Stimulated activated CD4-positive, alpha-beta T cell treated with anti-CD3 and anti-CD28 coated beads, Interleukin-1b, Interleukin-23, amount 100 ng/mL, for 4 hours (primary cell): ENCODE results near the gene IL20.

Experiments
- DNase-seq, 2 donors: peaks; one replicate each; pipeline ENCODE4 v3.0.0-alpha.2; 2020; ENCODE audit warnings: low read depth in 2 of 2

Gene IL20

GRCh38 chr1:206878456-206878855 is 13.0 kb downstream of the IL20 start:
- no peak for DNase-seq

GRCh38 chr1:206880314-206880713 is 14.9 kb downstream of the IL20 start:
- DNase-seq = no peak

GRCh38 chr1:206882555-206882954 is 17.1 kb downstream of the IL20 start:
- DNase-seq = no peak

GRCh38 chr1:206883160-206883559 is 17.7 kb downstream of the IL20 start:
- DNase-seq = no peak

- DNase-seq = no peak
Measured at GRCh38 chr1:206883876-206884275, 18.5 kb downstream of the IL20 start.

- DNase-seq = no peak
Measured at GRCh38 chr1:206885341-206886060, 20.1 kb downstream of the IL20 start.

GRCh38 chr1:206886831-206887230 is 21.4 kb downstream of the IL20 start:
- no peak for DNase-seq

- DNase-seq = no peak
Measured at GRCh38 chr1:206887701-206888100, 22.3 kb downstream of the IL20 start.

GRCh38 chr1:206890125-206891060 is 25.0 kb downstream of the IL20 start:
- no peak for DNase-seq

GRCh38 chr1:206891412-206891811 is 26.0 kb downstream of the IL20 start:
- no peak for DNase-seq

GRCh38 chr1:206892351-206892984 is 27.0 kb downstream of the IL20 start:
- DNase-seq = no peak

- DNase-seq = no peak
Measured at GRCh38 chr1:206893380-206893779, 28.0 kb downstream of the IL20 start.

GRCh38 chr1:206895325-206895724 is 29.9 kb downstream of the IL20 start:
- no peak for DNase-seq

GRCh38 chr1:206895837-206896242 is 30.4 kb downstream of the IL20 start:
- DNase-seq = no peak

- DNase-seq = no peak
Measured at GRCh38 chr1:206896261-206896660, 30.8 kb downstream of the IL20 start.

- DNase-seq = no peak
Measured at GRCh38 chr1:206897175-206897574, 31.8 kb downstream of the IL20 start, which contains the start of gene IL24. Gene IL24 (plus strand): TSS chr1:206897443. CDS start chr1:206897833, 390 bp downstream.

- DNase-seq = no peak
Measured at GRCh38 chr1:206898089-206898914, 32.9 kb downstream of the IL20 start.

GRCh38 chr1:206898915-206899431 is 33.5 kb downstream of the IL20 start:
- DNase-seq = no peak

- DNase-seq = no peak
Measured at GRCh38 chr1:206899717-206900116, 34.3 kb downstream of the IL20 start.

- no peak for DNase-seq
Measured at GRCh38 chr1:206900149-206900548, 34.7 kb downstream of the IL20 start.

- no peak for DNase-seq
Measured at GRCh38 chr1:206901944-206902343, 36.5 kb downstream of the IL20 start.
